Measurements from ENCODE around the gene RIGI. TPM values are rescaled to one million over a fixed set of nuclear protein-coding genes. Genes with fewer than 3 reads are reported as not detected.
A peak's percentile ranks its signal among the peaks of the same experiment; 100 is the strongest.

Gene RIGI
- total and polyA plus RNA-seq, 9 of the 15 experiments (the other 6 are each of a cell fraction or from before 2014, with no cell fraction given) = 0.27 to 1.1 (median 0.54) TPM

DNA sequence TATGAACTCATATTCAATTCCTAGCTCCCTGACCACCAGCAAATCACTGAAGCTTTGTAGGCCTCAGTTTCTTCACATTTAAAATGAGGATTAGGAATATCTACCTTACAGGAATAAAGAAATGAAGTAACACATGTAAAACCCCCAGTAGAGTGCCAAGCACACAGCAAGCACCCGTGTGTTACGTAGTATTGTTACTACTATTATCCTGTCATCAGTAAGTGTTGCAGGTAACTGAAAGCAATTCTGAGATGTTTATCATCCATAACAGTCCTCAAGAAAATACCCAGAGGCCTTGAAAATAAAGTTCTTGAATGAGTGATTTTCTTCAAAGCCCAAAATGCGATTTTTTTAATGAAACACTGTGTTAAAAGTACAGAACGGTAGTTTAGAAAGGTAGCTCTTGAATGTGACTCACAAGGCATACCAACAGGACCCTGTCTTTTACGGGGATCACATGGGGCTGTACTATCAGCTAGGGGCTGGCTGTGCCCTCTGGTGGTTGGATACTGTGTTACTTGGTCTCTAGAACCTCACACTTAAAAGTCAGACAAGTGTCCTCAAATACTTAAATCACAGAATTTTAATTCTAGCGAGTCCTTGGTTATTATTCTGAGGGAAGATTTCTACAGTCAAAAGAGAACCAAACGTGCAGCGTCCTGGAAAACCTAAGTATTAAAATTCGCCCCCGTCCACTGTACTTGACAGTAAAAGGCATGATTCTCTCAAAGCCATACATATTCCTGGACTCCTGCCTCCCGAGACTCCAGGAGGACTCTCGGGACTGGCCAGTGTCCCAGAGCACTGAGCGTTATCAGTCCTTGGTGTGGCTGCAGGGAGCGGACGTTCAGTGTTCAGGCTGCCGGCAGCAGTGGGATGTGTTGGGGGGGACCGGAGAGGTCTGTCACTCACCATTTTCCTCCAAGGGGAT lies 46.2 kb upstream of the RIGI start (continued):
- TF ChIP-seq, protein P1, sequence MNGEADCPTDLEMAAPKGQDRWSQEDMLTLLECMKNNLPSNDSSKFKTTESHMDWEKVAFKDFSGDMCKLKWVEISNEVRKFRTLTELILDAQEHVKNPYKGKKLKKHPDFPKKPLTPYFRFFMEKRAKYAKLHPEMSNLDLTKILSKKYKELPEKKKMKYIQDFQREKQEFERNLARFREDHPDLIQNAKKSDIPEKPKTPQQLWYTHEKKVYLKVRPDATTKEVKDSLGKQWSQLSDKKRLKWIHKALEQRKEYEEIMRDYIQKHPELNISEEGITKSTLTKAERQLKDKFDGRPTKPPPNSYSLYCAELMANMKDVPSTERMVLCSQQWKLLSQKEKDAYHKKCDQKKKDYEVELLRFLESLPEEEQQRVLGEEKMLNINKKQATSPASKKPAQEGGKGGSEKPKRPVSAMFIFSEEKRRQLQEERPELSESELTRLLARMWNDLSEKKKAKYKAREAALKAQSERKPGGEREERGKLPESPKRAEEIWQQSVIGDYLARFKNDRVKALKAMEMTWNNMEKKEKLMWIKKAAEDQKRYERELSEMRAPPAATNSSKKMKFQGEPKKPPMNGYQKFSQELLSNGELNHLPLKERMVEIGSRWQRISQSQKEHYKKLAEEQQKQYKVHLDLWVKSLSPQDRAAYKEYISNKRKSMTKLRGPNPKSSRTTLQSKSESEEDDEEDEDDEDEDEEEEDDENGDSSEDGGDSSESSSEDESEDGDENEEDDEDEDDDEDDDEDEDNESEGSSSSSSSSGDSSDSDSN (IDR thresholded peaks at IDR 0.05; ENCODE audit: borderline replicate concordance in 1 of 2, low read depth in 2 of 2, low read length in 2 of 2) = no peak
- TF ChIP-seq, protein P2, sequence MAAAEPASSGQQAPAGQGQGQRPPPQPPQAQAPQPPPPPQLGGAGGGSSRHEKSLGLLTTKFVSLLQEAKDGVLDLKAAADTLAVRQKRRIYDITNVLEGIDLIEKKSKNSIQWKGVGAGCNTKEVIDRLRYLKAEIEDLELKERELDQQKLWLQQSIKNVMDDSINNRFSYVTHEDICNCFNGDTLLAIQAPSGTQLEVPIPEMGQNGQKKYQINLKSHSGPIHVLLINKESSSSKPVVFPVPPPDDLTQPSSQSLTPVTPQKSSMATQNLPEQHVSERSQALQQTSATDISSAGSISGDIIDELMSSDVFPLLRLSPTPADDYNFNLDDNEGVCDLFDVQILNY (CRISPR knock-in tag; IDR thresholded peaks at IDR 0.05) = no peak
- TF ChIP-seq RBM15 (IDR thresholded peaks at IDR 0.05; ENCODE audit: insufficient read depth, low read length) = no peak
- TF ChIP-seq, protein P3, sequence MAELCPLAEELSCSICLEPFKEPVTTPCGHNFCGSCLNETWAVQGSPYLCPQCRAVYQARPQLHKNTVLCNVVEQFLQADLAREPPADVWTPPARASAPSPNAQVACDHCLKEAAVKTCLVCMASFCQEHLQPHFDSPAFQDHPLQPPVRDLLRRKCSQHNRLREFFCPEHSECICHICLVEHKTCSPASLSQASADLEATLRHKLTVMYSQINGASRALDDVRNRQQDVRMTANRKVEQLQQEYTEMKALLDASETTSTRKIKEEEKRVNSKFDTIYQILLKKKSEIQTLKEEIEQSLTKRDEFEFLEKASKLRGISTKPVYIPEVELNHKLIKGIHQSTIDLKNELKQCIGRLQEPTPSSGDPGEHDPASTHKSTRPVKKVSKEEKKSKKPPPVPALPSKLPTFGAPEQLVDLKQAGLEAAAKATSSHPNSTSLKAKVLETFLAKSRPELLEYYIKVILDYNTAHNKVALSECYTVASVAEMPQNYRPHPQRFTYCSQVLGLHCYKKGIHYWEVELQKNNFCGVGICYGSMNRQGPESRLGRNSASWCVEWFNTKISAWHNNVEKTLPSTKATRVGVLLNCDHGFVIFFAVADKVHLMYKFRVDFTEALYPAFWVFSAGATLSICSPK (IDR thresholded peaks at IDR 0.05; ENCODE audit: borderline replicate concordance) = no peak
- no peak for TF ChIP-seq ZNF184 (CRISPR knock-in tag; IDR thresholded peaks at IDR 0.05)
- no peak for TF ChIP-seq POLR2AphosphoS2 (IDR thresholded peaks at IDR 0.05; ENCODE audit: low read length)
- TF ChIP-seq ZNF507 (tag; conservative IDR thresholded peaks at IDR 0.05) = no peak
- TF ChIP-seq LEF1 (IDR thresholded peaks at IDR 0.05) = no peak
- TF ChIP-seq, protein P4, sequence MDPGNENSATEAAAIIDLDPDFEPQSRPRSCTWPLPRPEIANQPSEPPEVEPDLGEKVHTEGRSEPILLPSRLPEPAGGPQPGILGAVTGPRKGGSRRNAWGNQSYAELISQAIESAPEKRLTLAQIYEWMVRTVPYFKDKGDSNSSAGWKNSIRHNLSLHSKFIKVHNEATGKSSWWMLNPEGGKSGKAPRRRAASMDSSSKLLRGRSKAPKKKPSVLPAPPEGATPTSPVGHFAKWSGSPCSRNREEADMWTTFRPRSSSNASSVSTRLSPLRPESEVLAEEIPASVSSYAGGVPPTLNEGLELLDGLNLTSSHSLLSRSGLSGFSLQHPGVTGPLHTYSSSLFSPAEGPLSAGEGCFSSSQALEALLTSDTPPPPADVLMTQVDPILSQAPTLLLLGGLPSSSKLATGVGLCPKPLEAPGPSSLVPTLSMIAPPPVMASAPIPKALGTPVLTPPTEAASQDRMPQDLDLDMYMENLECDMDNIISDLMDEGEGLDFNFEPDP (CRISPR knock-in tag; IDR thresholded peaks at IDR 0.05) = no peak
- no peak for TF ChIP-seq BCOR (IDR thresholded peaks at IDR 0.05)
- no peak for TF ChIP-seq RB1 (IDR thresholded peaks at IDR 0.05; ENCODE audit: low read depth)
- TF ChIP-seq, protein P5, sequence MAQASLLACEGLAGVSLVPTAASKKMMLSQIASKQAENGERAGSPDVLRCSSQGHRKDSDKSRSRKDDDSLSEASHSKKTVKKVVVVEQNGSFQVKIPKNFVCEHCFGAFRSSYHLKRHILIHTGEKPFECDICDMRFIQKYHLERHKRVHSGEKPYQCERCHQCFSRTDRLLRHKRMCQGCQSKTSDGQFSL (CRISPR knock-in tag; IDR thresholded peaks at IDR 0.05) = no peak
- TF ChIP-seq, protein P5 (tag; IDR thresholded peaks at IDR 0.05) = no peak
- TF ChIP-seq, protein P6, sequence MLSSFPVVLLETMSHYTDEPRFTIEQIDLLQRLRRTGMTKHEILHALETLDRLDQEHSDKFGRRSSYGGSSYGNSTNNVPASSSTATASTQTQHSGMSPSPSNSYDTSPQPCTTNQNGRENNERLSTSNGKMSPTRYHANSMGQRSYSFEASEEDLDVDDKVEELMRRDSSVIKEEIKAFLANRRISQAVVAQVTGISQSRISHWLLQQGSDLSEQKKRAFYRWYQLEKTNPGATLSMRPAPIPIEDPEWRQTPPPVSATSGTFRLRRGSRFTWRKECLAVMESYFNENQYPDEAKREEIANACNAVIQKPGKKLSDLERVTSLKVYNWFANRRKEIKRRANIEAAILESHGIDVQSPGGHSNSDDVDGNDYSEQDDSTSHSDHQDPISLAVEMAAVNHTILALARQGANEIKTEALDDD (IDR thresholded peaks at IDR 0.05) = 0 out of 2 replicates have a peak, but pooled peaks have one; percentile 25
- TF ChIP-seq, protein P7, sequence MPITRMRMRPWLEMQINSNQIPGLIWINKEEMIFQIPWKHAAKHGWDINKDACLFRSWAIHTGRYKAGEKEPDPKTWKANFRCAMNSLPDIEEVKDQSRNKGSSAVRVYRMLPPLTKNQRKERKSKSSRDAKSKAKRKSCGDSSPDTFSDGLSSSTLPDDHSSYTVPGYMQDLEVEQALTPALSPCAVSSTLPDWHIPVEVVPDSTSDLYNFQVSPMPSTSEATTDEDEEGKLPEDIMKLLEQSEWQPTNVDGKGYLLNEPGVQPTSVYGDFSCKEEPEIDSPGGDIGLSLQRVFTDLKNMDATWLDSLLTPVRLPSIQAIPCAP (CRISPR knock-in tag; IDR thresholded peaks at IDR 0.05; ENCODE audit: borderline replicate concordance) = no peak
- TF ChIP-seq, protein P8, sequence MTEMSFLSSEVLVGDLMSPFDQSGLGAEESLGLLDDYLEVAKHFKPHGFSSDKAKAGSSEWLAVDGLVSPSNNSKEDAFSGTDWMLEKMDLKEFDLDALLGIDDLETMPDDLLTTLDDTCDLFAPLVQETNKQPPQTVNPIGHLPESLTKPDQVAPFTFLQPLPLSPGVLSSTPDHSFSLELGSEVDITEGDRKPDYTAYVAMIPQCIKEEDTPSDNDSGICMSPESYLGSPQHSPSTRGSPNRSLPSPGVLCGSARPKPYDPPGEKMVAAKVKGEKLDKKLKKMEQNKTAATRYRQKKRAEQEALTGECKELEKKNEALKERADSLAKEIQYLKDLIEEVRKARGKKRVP (CRISPR knock-in tag; IDR thresholded peaks at IDR 0.05) = no peak
